DOHH2 (cell line): ENCODE results near the gene UBR7.
A peak's percentile ranks its signal among the peaks of the same experiment; 100 is the strongest.

Source experiments
- CTCF ChIP-seq: fragments of 200-600 bp; sonication (generic); IDR thresholded peaks from one replicate; pipeline ENCODE4 v1.5.1; 2014; ENCODE audit warnings: antibody characterized with exemption, mild to moderate bottlenecking, low read depth, low read length; ENCODE audit not compliant: poor library complexity, severe bottlenecking
- EZH2phosphoT487 ChIP-seq: fragments of 200-600 bp; sonication (generic); IDR thresholded peaks from 2 replicates; pipeline ENCODE4 v1.6.1; 2017; ENCODE audit warnings: borderline replicate concordance, mild to moderate bottlenecking, antibody characterized with exemption, low read length, moderate library complexity, mixed read lengths

GRCh38 chr14:93207468-93208308 lies 632 bp downstream of the UBR7 start:
- TF ChIP-seq CTCF (peak; percentile 53), EZH2phosphoT487 (no peak)
